Lower leg skin (tissue), 4 donors: ENCODE data around the gene SORCS2. TPM values are rescaled to one million over a fixed set of nuclear protein-coding genes. Genes with fewer than 3 reads are reported as not detected.
"Not testable (repeated sequence)": the region's sequence is repeated elsewhere in the genome, so short reads cannot be mapped to it uniquely, and the experiment has no call there.

Experiments used
- DNase-seq, 2 donors: peaks; one replicate each; pipeline ENCODE4 v3.0.0-alpha.2; 2019; ENCODE audit warnings: low spot score in 2 of 2
- H3K4me3 ChIP-seq: fragments of 200-600 bp; sonication (generic); 2 replicates; pipeline ENCODE4 v1.5.1; 2017; ENCODE audit warnings: mild to moderate bottlenecking, low read depth; ENCODE audit not compliant: poor library complexity, severe bottlenecking
- CTCF ChIP-seq, 3 donors: fragments of 450-650 bp; IDR thresholded peaks; one replicate each; pipeline ENCODE4 v1.5.1; 2016; ENCODE audit warnings: antibody characterized with exemption in 3 of 3, mild to moderate bottlenecking in 3 of 3, moderate library complexity in 2 of 3
- POLR2A ChIP-seq, 2 donors: fragments of 450-650 bp; IDR thresholded peaks; one replicate each; pipeline ENCODE4 v1.6.1; 2016 to 2017; ENCODE audit warnings: antibody characterized with exemption in 2 of 2, mild to moderate bottlenecking in 1 of 2, moderate library complexity in 1 of 2
- WGBS, 2 donors: methylation state at CpG; one replicate each; pipeline ENCODE4 v1.1.5; 2018; 5-methylcytosine and 5-hydroxymethylcytosine counted together
- intact Hi-C: fragments of 100-400 bp; cut with DNase I; formaldehyde crosslinking; loops from one replicate; pipeline ENCODE4 v1.15.0; 2023; ENCODE audit warnings: low total_unique reads
- total RNA-seq, 4 donors: library from RNA; depleted of rRNA; stranded (reverse); fragments of >200 nt; gene quantifications; one replicate each; pipeline ENCODE4 v1.1.0, GENCODE V29; 2016

The SORCS2 gene
- total RNA-seq, 4 donors from 2014 or later = 1.1 to 6.4 (median 1.5) TPM

GRCh38 chr4:7596918-7597606 is 404.7 kb downstream of the SORCS2 start:
- intact Hi-C loops = no loop called here
- DNase-seq = no peak
- TF ChIP-seq POLR2A (IDR thresholded peaks at IDR 0.05) (no peak), CTCF (IDR thresholded peaks at IDR 0.05) (no peak)
- WGBS, 2 donors = 66 to 67% methylated on average over 9 of the region's 9 CpGs
- H3K4me3 ChIP-seq = no peak overlapping the region

- TF ChIP-seq POLR2A (IDR thresholded peaks at IDR 0.05) (no peak), CTCF (IDR thresholded peaks at IDR 0.05) (no peak)
- H3K4me3 ChIP-seq = no peak overlapping the region
- no peak for DNase-seq
- intact Hi-C loops = no loop called here
- WGBS, 2 donors = 68 to 73% methylated on average over 27 to 29 of the region's 29 CpGs
Observed at GRCh38 chr4:7598939-7599790, 406.8 kb downstream of the SORCS2 start.

GRCh38 chr4:7600247-7600646 is 407.9 kb downstream of the SORCS2 start:
- intact Hi-C loops = no loop called here
- 74 to 79% methylated on average over 17 of the region's 17 CpGs for WGBS, 2 donors

GRCh38 chr4:7602166-7602565 is 409.8 kb downstream of the SORCS2 start:
- intact Hi-C loops, DNase-seq, H3K4me3 ChIP-seq: not testable (repeated sequence)
- 94 to 100% methylated on average over 12 to 15 of the region's 30 CpGs for WGBS, 2 donors

More at GRCh38 chr4:7600247-7600646, 407.9 kb downstream of the SORCS2 start:
- TF ChIP-seq CTCF (IDR thresholded peaks at IDR 0.05) (no peak), POLR2A (IDR thresholded peaks at IDR 0.05) (no peak)
- no peak for DNase-seq
- H3K4me3 ChIP-seq = no peak overlapping the region

GRCh38 chr4:7607156-7607910 is 415.0 kb downstream of the SORCS2 start:
- WGBS, 2 donors = 74 to 76% methylated on average over 14 of the region's 14 CpGs
- H3K4me3 ChIP-seq = no peak overlapping the region
- intact Hi-C loops = no loop called here
- TF ChIP-seq POLR2A (IDR thresholded peaks at IDR 0.05) = no peak
- no peak for TF ChIP-seq CTCF (IDR thresholded peaks at IDR 0.05)
- DNase-seq = no peak

- TF ChIP-seq POLR2A (IDR thresholded peaks at IDR 0.05) = no peak
- no peak for TF ChIP-seq CTCF (IDR thresholded peaks at IDR 0.05)
- no peak for DNase-seq
- H3K4me3 ChIP-seq = no peak overlapping the region
- 78 to 80% methylated on average over 7 of the region's 7 CpGs for WGBS, 2 donors
- intact Hi-C loops = no loop called here
Observed at GRCh38 chr4:7608046-7608445, 415.7 kb downstream of the SORCS2 start.
